DMS153 (cell line): ENCODE data around the gene FGD6.
"Not testable (repeated sequence)": the region's sequence is repeated elsewhere in the genome, so short reads cannot be mapped to it uniquely, and the experiment has no call there.

Experiments
- DNase-seq: peaks from one replicate; lab custom pipeline; 2025; lab: John Stamatoyannopoulos, UW

Gene FGD6

DNA sequence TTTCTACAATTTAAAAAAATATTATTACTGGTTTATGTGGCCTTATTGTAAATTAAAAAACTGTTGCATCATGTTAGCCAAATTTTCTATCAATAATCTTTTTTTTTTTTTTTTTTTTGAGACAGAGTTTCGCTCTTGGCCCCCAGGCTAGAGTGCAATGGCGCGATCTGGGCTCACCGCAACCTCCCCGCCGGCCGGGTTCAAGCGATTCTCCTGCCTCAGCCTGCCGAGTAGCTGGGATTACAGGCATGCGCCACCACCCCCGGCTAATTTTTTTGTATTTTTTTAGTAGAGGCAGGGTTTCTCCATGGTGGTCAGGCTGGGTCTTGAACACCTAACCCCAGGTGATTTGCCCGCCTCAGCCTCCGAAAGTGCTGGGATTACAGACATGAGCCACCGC lies 16.9 kb upstream of the FGD6 start:
- DNase-seq = not testable (repeated sequence)

DNA sequence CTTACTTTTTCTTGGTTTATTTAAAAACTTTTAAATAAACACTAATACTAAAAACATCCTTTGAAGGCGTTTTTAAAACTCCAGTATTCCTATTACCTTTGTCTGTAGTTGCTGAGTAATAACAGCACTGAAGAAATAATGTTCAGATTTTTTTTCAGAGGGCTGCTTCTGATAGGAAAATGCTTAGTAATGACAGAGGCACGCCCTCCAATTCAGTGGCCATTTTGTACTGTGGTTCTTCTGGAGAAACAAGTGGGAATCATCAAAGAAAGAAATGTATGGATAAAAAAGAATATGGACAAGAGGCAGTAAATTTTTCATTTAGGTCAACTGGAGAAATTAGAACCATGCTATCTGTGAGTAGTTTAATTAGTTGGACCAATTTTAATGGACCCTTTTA lies 13.9 kb upstream of the FGD6 start:
- DNase-seq = no peak

DNA sequence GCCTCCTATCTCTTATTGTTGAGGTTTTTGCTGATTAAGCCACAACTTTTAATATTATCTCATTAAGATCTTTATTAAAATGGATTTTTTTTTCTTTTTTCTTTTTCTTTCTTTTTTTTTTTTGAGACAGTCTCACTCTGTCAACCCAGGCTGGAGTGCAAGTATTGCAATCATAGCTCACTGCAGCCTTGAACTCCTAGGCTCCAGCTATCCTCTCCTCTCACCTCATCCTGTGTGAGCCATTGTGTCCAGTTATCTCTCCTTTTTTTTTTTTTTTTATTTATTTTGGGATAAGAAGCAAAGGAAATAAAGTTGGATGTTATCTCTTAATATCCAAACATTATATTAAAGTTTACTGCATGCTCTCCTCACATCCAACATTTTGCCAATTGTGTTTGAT lies 13.0 kb upstream of the FGD6 start:
- no peak for DNase-seq

GRCh38 chr12:95229636-95230035 lies 12.4 kb upstream of the FGD6 start:
- no peak for DNase-seq

DNA sequence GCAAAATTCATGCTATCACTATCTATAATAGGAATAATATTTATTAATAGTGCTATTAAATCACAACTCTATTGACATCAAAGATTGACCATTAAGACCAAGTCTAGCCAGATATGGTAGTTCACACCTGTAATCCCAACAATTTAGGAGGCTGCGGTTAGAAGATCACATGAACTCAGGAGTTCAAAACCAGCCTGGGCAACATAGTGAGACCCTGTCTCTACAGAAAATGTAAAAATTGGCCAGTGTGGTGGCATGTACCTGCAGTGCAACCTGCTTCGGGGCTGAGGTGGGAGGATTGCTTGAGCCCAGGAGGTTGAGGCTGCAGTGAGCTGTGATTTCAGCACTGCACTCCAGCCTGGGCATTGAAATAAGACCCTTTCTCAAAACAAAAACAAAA lies 11.3 kb upstream of the FGD6 start:
- DNase-seq = no peak

GRCh38 chr12:95227818-95228356 lies 10.6 kb upstream of the FGD6 start:
- DNase-seq = no peak

GRCh38 chr12:95225645-95226212 lies 8.5 kb upstream of the FGD6 start:
- no peak for DNase-seq

- DNase-seq = no peak
These were observed 7.2 kb upstream of the FGD6 start for GRCh38 chr12:95224202-95225170.

DNA sequence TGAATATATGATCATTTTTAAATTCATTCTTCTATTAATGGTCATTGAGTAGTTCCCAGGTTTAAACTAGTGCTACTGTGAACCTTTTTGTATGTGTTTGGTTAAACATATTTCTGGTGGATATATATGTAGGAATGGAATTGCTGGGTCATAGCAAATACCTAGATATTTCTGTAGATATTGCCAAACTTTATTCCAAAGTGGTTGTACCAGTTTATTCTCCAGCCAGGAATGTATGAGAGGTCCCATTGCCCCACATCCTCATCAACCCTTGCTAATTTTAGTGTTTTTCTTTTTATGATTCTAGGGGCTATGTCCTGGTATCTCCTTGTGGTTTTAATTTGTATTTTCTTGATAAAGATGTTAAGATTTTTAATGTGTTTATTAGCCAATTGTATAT lies 3.5 kb upstream of the FGD6 start:
- DNase-seq = no peak

- no peak for DNase-seq
These were observed 2.9 kb upstream of the FGD6 start for GRCh38 chr12:95220190-95220589.

- DNase-seq = peak; percentile 33
These were observed 1.2 kb upstream of the FGD6 start for GRCh38 chr12:95218150-95219133.

GRCh38 chr12:95216711-95217376 lies 423 bp downstream of the FGD6 start:
- peak; percentile 6 for DNase-seq

GRCh38 chr12:95215949-95216348 lies 1.3 kb downstream of the FGD6 start:
- DNase-seq = no peak

DNA sequence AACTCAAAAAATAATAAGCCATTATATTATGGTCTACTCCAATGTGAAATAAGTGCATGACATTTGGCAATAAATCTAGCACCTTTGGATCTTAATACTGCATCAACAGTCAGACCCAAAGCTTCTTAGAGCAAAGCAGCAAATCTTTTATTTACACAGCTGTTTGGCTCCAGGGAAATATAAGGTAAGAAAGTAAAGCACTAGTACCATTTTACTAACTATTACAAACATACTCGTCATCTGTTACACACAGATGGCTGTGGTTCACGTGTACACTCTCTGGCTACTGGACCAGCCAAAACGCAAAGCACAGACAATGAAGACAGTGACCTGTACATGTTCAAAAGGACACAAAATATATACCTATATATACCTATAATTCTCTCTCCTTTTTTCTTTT lies 2.8 kb downstream of the FGD6 start:
- no peak for DNase-seq

- DNase-seq = no peak
These were observed 3.3 kb downstream of the FGD6 start for GRCh38 chr12:95213928-95214327.

GRCh38 chr12:95213119-95213518 lies 4.1 kb downstream of the FGD6 start:
- DNase-seq = no peak

DNA sequence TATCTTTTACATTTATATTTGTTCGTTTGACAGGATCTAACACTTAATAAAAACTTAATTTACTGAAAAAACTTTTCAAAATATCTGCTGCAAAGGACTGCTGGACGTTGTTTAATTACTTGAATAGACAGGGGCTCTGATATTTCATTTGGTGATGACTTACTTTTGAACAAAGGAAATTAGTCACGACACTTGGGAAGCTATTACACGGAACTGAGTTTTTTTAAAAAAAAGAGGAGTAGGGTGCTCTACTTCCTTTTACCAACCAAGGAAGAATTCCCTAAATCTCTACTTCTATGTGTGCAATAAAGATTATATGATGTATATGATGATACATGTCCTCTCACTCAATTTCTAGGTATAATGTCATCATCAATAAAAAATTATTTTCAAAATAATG lies 4.7 kb downstream of the FGD6 start:
- DNase-seq = no peak

GRCh38 chr12:95208678-95209077 lies 8.6 kb downstream of the FGD6 start:
- no peak for DNase-seq

DNA sequence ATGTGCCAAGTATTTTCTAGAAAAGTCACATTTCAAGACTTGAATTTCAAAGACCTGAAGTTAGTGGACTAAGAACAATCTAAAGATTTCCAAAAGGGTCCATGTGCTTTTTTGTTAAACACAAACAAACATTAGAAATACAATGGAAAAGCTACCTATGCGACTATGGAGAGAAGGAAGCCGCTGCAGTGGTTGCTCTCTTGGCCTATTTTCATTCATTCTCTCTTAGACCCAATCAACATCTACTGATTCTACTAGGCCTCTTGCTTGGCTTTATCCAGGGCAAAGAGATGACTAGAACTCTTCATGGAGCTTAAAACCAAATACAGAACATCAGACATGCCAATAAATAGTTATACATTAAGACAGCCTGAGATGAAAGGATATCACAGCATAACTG lies 9.9 kb downstream of the FGD6 start:
- DNase-seq = no peak

DNA sequence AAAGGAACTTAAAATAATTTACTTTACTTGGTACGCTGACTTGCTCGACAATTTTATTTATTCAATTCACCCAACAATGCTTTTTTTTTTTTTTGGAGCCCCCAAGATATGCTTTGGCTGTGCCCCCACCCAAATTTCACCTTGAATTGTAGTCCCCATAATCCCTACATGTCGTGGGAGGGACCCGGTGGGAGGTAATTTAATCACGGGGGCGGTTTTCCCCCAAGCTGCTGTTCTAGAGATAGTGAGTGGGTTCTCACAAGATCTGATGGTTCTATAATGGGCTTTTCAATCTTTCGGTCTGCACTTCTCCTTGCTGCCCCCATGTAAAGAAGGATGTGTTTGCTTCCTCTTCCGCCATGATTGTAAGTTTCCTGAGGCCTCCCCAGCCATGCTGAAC lies 10.4 kb downstream of the FGD6 start:
- DNase-seq = no peak

DNA sequence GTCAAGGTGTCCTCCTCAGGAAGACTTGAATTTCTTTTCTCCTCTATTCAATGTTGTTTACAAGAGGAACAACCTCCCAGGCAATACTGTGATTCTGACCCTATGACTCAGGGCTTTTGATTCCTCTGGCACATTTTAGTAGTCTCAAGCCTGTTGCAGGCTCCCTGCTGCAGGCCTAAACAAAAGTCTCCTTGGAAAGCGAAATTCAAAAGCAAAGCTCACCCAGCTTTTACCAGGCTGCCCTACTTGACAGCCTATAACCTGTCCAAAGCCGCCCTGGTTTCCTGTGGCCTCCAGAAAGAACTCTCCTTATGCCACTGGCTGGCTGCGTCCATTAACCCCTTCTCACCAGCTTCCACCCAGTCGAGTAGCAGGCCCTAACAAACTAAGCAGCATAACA lies 11.6 kb downstream of the FGD6 start:
- no peak for DNase-seq
